D721Med (cell line): Measurements from ENCODE around the gene RHEB.

Source experiments
- DNase-seq: peaks from one replicate; pipeline ENCODE4 v3.0.0; 2011; ENCODE audit warnings: low spot score; ENCODE audit not compliant: insufficient read length
- FAIRE-seq: peaks from 2 replicates; lab custom pipeline; 2011; peaks lifted over from hg19 to GRCh38; lab: Jason Lieb, UNC
- TF ChIP-seq, protein P1 (sequence below): IDR thresholded peaks from 2 replicates; pipeline ENCODE4 v1.5.1; 2012; ENCODE audit warnings: mild to moderate bottlenecking, control low read depth; ENCODE audit not compliant: insufficient read depth; ENCODE audit errors: missing control alignments

The RHEB gene

DNA sequence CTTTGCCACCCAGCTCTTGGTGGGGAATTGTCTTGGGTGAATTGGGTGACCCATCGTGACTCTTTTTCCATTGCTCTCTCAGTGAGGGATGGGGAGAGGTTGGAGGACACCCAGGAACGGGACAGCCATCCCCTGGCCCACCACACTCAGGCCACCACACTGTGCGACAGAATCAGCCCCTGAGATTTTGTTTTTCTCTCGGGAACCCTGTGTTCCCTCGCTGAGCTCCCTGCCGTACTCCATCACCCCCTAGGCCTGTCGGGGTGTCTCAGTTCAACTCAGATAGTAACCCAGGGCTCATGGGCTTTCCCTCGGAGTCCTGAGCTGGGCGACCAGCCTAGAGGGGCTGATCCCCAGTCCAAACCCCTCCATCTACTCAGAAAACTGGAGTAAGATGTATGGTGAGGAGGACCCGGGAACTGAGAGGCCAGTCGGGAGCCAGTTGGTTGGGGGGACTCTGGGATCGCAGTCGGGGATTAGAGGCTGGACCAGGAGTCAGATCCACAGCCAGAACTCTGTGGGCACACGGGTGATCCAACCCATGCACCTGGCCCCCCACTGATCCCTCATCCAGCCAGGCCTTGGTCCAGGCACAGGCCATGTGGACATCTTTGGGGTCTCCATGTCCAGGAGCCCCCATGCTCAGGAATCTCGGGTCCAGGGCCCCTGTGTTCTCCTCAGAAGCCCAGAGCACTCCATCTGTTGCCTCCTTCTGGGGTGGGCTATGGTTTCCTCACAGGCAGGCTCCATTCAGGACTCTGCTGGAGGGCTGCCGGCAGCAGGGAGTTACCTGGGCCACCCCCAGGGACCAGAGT is 89.1 kb downstream of the RHEB start:
- FAIRE-seq (no peak), DNase-seq (no peak)
- TF ChIP-seq, protein P1, sequence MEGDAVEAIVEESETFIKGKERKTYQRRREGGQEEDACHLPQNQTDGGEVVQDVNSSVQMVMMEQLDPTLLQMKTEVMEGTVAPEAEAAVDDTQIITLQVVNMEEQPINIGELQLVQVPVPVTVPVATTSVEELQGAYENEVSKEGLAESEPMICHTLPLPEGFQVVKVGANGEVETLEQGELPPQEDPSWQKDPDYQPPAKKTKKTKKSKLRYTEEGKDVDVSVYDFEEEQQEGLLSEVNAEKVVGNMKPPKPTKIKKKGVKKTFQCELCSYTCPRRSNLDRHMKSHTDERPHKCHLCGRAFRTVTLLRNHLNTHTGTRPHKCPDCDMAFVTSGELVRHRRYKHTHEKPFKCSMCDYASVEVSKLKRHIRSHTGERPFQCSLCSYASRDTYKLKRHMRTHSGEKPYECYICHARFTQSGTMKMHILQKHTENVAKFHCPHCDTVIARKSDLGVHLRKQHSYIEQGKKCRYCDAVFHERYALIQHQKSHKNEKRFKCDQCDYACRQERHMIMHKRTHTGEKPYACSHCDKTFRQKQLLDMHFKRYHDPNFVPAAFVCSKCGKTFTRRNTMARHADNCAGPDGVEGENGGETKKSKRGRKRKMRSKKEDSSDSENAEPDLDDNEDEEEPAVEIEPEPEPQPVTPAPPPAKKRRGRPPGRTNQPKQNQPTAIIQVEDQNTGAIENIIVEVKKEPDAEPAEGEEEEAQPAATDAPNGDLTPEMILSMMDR = no peak

DNA sequence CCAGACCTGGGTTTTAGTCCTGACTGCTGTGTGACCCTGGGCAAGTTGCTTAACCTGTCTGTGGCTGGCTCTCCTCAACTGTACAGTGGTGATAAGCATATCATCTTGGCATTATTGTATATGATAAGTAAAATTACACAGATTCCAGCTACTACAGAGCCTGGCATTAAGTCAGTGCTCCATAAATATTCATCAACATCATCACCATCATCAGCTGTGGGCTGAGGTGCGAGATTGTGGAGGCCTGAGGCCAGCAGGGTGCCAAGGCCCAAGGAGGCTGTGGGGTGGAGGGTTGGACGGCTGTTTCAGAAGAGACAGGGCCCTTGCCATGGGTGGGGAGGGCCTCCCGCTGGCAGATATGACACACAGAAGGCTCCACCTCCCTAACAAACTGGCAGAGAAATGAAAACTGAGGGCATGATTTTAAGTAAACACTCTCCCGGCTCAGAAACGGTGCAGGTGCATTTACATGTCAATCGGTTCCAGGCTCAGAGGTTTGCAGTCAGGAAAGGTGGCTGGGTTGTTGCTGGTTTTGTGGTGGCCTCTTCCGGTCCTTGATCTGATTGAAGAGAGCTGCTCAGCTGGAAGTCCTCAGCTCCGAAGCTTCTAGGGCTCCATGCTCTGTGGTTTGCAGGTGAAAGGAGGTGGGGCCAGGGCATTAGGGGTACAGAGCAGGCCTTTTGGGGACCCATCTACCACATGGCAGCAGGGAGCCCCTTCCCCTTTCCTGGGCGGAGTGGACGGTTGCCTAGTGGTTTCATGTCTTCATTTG is 89.9 kb downstream of the RHEB start:
- FAIRE-seq = no peak

DNA sequence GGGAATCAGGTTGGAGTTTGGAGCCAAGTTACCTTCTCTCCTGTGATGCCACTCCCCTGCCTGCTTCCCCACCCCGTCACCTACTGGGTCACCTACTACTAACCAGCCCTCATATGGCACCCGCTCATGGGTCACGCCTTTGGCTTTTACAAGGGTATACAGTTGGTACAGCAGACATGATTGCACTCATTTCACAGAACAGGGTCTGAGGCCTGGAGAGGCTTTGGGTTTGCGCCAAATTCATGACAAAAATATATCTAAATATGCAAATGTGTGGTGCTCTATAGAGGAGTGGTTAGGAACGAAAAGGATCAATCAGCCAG is 90.5 kb downstream of the RHEB start:
- TF ChIP-seq, protein P1 = no peak
- DNase-seq = no peak
- no peak for FAIRE-seq

More for the DNA sequence above, 89.9 kb downstream of the RHEB start:
- no peak for DNase-seq
- TF ChIP-seq, protein P1 = no peak

DNA sequence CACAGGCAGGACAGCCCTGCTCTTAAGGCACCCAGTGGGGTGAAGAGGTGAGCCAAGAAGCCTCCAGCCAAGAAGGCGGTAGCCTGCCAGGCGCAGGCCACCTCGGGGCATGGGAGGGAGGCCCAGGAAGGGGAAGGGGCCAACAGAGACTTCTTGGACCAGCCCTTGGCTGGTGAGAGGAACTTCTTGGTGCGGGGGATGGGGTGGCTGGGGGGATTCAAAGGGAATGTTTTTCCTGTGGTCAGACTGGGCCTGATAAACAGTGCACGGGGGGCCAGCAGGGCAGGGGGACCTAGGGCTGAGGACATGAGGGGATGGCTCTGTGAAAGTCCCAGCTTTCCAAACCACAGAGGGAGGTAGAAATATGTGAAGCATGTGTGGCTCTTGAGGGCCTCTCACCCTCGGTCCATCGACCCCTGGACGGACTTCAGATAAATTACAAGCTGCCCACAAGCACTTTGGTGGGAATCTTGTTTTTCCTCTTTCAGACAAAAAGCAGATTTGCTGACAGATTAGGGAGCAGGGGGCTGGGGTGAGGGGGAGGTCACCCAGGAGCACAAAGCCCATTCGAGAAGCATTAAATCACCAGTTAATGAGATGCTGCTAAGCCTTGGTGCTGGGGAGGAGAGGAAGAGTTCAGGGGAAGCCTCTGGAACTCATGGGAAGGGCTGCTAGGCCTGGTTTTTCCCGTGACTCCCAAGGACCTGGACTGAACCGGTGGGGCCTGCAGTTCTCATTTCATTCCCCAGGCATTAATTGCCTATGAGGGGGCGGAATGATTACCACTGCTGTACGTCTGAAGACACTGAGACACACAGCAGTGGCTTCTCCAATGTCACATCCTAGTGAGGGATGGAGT is 91.1 kb downstream of the RHEB start:
- FAIRE-seq = no peak
- DNase-seq = no peak
- TF ChIP-seq, protein P1 = no peak

DNA sequence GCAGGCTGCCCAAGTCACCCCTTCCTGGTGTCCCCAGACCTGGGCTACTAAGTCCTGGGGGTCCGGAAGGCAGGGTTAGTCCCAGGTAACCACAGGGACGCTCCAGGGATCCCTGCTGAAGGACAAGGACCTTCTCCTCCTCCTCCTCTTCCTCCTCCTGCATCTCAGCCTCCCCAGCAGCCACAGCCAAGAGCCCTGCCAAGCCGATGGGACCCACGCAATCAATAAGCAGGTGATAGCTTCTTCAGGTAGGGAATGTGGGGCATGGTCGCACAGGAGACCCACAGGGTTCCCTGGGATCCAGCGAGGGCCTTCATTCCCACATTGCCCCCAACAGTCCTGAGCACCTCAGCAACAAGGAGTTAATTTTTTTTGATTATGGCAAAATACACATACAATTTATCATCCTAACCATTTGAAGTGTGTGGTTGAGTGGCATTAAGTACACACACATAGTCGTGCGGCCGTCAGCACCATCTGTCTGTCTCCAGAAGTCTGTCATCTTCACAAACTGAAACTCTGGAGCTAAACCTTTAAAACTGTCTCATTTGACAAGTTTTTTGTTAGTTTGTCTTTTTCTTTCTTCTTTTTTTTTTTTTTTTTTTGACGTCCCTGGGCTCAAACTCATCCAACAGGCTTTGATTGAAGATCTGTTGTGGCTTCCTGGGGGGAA is 91.9 kb downstream of the RHEB start:
- TF ChIP-seq, protein P1 = no peak
- DNase-seq (no peak), FAIRE-seq (no peak)

DNA sequence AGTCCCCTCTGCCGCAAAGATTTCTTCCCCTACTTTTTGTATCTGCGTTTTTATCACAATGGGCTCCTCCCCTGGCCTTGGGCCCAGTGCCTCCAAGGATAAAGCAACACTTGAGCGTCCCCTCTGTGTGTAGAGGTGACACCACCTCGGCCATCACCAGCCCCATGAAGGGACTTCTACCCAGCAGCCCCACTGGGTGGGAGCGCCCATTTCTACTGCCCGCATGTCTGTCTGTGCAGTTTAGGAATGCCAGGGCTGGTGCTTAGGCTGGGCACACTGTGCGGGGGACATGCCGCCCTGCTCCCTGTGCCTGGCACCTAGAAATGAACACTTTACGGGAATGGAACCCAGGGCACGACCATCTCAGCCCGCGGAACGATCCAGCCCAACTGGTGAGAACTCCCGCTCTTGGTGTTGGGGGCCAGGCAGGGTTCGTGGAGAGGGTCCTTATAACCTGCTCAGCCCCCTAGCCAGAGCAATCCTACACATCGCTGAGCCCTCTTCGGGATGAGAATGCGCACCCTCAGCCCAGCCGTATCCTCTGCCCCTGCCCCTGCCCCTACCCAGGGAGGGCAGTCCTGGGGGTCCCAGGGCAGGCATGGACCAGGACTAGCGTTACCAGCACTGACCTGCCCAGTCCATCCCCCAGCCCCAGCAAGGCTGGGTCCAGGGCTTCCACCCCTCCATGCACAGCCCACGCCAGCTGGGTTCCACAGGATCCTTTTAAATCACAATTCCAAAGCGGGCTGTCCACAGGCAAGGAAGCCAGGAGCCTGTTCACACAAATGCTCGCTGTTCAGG is 92.6 kb downstream of the RHEB start:
- FAIRE-seq (no peak), DNase-seq (no peak)
- TF ChIP-seq, protein P1 = no peak
